ENCODE data around the gene UGT1A8. TPM values are rescaled to one million over a fixed set of nuclear protein-coding genes. Genes with fewer than 3 reads are reported as not detected.
"Not testable (repeated sequence)": the region's sequence is repeated elsewhere in the genome, so short reads cannot be mapped to it uniquely, and the experiment has no call there.

Gene UGT1A8
- total RNA-seq (not detected), polyA plus RNA-seq (not detected)
- long read RNA-seq, donor 1, result 0 reads
- long read RNA-seq, donor 2, result 0 reads
- long read RNA-seq, donor 3, result 0 reads

DNA sequence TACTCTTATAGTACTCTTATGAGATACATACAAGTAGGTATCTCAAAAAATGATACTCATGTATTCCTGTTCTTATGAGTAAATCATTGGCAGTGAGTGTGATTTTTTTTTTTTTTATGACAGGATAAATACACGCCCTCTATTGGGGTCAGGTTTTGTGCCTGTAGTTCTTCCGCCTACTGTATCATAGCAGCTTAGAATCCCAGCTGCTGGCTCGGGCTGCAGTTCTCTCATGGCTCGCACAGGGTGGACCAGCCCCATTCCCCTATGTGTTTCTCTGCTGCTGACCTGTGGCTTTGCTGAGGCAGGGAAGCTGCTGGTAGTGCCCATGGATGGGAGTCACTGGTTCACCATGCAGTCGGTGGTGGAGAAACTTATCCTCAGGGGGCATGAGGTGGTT, at the start of gene UGT1A8:
TSS of gene UGT1A8 (plus strand) at position 158 of the 400 bp plus-strand sequence. CDS start at position 233, 75 bp downstream.
- 77 to 80% (median 78%) methylated on average over 5 of the region's 5 CpGs for WGBS, 3 donors
- H3K36me3 ChIP-seq; DNase-seq; H3K27me3 ChIP-seq; H3K9me3 ChIP-seq; H3K27ac ChIP-seq; H3K4me1 ChIP-seq (ENCODE audit: insufficient read depth); intact Hi-C loops (cut with DNase I); H3K4me3 ChIP-seq: not testable (repeated sequence)

DNA sequence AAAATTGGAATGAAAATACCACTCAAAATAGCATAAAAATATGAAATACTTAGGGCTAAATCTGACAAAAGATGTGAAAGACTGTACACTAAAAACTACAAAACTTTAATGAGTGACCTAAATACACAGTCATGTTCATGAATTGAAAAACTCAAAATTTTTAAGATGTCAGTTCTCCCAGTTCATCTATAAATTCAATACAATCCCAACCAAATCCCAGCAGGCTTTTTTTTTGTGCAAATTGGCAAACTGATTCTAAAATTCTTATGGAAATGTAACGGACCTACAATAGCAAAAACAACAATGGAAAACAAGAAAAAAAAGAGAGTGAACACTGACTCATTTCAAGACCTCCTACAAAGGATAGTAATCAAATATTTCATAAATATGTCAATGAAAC, 46.4 kb upstream of the UGT1A8 start:
- TF ChIP-seq, protein P1, sequence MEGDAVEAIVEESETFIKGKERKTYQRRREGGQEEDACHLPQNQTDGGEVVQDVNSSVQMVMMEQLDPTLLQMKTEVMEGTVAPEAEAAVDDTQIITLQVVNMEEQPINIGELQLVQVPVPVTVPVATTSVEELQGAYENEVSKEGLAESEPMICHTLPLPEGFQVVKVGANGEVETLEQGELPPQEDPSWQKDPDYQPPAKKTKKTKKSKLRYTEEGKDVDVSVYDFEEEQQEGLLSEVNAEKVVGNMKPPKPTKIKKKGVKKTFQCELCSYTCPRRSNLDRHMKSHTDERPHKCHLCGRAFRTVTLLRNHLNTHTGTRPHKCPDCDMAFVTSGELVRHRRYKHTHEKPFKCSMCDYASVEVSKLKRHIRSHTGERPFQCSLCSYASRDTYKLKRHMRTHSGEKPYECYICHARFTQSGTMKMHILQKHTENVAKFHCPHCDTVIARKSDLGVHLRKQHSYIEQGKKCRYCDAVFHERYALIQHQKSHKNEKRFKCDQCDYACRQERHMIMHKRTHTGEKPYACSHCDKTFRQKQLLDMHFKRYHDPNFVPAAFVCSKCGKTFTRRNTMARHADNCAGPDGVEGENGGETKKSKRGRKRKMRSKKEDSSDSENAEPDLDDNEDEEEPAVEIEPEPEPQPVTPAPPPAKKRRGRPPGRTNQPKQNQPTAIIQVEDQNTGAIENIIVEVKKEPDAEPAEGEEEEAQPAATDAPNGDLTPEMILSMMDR (IDR thresholded peaks at IDR 0.05), result no peak
- no peak for DNase-seq
- Histone ChIP-seq H3K4me1 (ENCODE audit: insufficient read depth) (no peaks in the 10 kb centered on the region), H3K27ac (no peak overlapping the region), H3K36me3 (no peaks in the 10 kb centered on the region), H3K4me3 (no peak overlapping the region), H3K9me3 (no peaks in the 10 kb centered on the region), H3K27me3 (no peaks in the 10 kb centered on the region)
- intact Hi-C loops (cut with DNase I), result no loop called here
- WGBS, 3 donors, result 22 to 30% (median 27%) methylated on average over 1 of the region's 1 CpG

DNA sequence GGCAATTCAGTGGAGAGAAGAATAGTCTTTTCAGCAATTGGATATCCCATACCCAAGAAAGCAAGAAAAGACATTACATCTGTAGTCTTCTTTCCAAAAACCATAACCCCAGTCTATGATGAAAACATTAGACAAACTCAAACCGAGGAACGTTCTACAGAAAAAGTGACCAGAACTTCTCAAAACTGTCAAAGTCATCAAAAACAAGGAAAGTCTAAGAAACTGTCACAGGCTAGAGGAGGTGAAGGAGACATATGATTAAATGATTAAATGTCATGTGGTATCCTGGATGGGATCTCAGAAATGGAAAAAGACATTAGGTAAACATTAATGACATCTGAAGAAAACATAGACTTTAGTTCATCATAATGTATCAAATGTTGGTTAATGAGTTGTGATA, 46.0 kb upstream of the UGT1A8 start:
- DNase-seq, result no peak
- Histone ChIP-seq H3K27me3 (no peaks in the 10 kb centered on the region), H3K36me3 (no peaks in the 10 kb centered on the region), H3K4me1 (ENCODE audit: insufficient read depth) (no peaks in the 10 kb centered on the region), H3K9me3 (no peaks in the 10 kb centered on the region), H3K4me3 (no peak overlapping the region), H3K27ac (no peak overlapping the region)
- 74 to 90% (median 83%) methylated on average over 2 of the region's 2 CpGs for WGBS, 3 donors
- intact Hi-C loops (cut with DNase I), result no loop called here
- no peak for TF ChIP-seq POLR2A (IDR thresholded peaks at IDR 0.05)
- TF ChIP-seq EP300 (IDR thresholded peaks at IDR 0.05), result no peak
- TF ChIP-seq, protein P1 (IDR thresholded peaks at IDR 0.05), result no peak

DNA sequence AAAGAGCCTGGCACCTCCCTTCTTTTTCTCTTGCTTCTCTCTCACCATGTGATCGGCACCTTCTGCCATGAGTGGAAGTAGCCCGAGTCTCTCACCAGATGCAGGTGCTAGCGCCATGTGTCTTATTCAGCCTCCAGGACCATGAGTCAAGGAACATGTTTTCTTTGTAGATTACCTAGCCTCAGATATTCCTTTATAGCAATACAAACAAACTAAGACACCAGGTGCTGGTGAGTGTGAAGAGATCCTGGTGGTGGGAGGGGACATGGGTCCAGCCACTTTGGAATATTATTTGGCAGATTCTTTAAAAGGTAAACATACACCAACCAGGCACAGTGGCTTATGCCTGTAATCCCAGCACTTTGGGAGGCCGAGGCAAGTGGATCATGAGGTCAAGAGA, 45.0 kb upstream of the UGT1A8 start:
- no peaks in the 10 kb centered on the region for H3K4me1 ChIP-seq (ENCODE audit: insufficient read depth)
- no peaks in the 10 kb centered on the region for H3K9me3 ChIP-seq
- H3K27me3 ChIP-seq, result no peaks in the 10 kb centered on the region
- TF ChIP-seq POLR2A (IDR thresholded peaks at IDR 0.05) (no peak), EP300 (IDR thresholded peaks at IDR 0.05) (no peak)
- TF ChIP-seq, protein P1 (IDR thresholded peaks at IDR 0.05), result no peak
- H3K27ac ChIP-seq, result no peak overlapping the region
- 80 to 88% (median 84%) methylated on average over 4 of the region's 4 CpGs for WGBS, 3 donors
- no peaks in the 10 kb centered on the region for H3K36me3 ChIP-seq
- DNase-seq, result no peak
- intact Hi-C loops (cut with DNase I), result no loop called here
- H3K4me3 ChIP-seq, result no peak overlapping the region

DNA sequence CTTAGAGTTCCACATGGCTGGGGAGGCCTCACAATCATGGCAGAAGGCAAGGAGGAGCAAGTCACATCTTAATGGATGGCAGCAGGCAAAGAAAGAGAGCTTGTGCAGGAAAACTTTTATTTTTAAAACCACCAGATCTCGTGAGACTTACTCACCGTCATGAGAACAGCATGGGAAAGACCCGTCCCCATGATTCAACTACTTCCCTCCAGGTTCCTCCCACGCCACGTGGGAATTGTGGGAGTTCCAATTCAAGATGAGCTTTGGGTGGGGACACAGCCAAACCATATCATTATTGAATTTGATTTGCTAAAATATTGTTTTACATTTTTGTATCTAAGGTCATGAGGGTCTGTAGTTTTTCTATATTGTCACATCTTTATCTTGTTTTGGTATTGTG, 40.1 kb upstream of the UGT1A8 start:
- H3K9me3 ChIP-seq; intact Hi-C loops (cut with DNase I); H3K36me3 ChIP-seq; H3K4me3 ChIP-seq; DNase-seq; H3K27ac ChIP-seq; H3K27me3 ChIP-seq; H3K4me1 ChIP-seq (ENCODE audit: insufficient read depth): not testable (repeated sequence)
- WGBS, 3 donors, result 50 to 56% (median 54%) methylated on average over 5 of the region's 5 CpGs

DNA sequence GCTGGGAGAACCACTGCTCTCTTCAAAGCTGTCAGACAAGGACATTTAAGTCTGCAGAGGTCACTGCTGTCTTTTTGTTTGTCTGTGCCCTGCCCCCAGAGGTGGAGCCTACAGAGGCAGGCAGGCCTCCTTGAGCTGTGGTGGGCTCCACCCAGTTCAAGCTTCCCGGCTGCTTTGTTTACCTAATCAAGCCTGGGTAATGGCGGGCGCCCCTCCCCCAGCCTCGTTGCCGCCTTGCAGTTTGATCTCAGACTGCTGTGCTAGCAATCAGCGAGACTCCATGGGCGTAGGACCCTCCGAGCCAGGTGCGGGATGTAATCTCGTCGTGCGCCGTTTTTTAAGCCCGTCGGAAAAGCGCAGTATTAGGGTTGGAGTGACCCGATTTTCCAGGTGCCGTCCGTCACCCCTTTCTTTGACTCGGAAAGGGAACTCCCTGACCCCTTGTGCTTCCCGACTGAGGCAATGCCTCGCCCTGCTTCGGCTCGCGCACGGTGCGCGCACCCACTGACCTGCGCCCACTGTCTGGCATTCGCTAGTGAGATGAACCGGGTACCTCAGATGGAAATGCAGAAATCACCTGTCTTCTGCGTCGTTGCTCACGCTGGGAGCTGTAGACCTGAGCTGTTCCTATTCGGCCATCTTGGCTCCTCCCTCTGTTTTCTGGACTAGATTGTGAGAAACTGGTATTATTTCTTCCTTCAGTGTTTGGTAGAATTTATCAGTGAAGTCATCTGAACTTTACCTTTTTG, 34.0 kb upstream of the UGT1A8 start:
- DNase-seq; intact Hi-C loops (cut with DNase I); H3K36me3 ChIP-seq; H3K27me3 ChIP-seq; H3K4me3 ChIP-seq; H3K9me3 ChIP-seq; H3K27ac ChIP-seq; H3K4me1 ChIP-seq (ENCODE audit: insufficient read depth): not testable (repeated sequence)
- 74 to 82% (median 80%) methylated on average over 35 of the region's 35 CpGs for WGBS, 3 donors

Measured in ovary (tissue), 10 donors.